ENCODE results near the gene AQR. TPM values are rescaled to one million over a fixed set of nuclear protein-coding genes. Genes with fewer than 3 reads are reported as not detected.

Gene AQR
- total RNA-seq, 4 donors from 2014 or later = 6.3 to 13.1 (median 10.3) TPM

DNA sequence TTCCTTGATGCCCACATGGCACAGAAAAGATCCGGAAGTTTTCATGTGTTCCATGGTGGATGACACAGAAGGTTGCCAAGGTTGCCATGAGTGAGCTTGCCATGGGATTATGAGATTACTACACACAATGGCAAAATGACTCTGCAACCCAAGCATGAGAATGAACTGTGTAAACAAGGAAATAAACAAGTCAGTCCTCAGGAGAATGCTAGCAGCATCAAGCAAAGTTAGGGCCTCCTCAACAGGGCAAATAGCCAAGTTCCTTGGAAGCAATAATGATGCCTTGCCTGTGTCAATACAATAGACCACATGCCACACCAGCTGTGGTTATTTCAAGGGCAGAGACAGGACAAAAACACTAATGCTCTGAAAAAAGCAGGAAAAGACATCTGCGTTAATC, 41.8 kb downstream of the AQR start:
- H3K9me3 ChIP-seq = no peaks in the 10 kb centered on the region
- H3K4me3 ChIP-seq = no peak overlapping the region
- H3K27me3 ChIP-seq = no peaks in the 10 kb centered on the region
- DNase-seq = no peak
- intact Hi-C loops (cut with DNase I; ENCODE audit: low total_unique reads) = no loop called here
- TF ChIP-seq, protein P1, sequence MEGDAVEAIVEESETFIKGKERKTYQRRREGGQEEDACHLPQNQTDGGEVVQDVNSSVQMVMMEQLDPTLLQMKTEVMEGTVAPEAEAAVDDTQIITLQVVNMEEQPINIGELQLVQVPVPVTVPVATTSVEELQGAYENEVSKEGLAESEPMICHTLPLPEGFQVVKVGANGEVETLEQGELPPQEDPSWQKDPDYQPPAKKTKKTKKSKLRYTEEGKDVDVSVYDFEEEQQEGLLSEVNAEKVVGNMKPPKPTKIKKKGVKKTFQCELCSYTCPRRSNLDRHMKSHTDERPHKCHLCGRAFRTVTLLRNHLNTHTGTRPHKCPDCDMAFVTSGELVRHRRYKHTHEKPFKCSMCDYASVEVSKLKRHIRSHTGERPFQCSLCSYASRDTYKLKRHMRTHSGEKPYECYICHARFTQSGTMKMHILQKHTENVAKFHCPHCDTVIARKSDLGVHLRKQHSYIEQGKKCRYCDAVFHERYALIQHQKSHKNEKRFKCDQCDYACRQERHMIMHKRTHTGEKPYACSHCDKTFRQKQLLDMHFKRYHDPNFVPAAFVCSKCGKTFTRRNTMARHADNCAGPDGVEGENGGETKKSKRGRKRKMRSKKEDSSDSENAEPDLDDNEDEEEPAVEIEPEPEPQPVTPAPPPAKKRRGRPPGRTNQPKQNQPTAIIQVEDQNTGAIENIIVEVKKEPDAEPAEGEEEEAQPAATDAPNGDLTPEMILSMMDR (IDR thresholded peaks at IDR 0.05 in 4 of 5, conservative IDR thresholded peaks at IDR 0.05 in 1 of 5) = no peak
- TF ChIP-seq POLR2A (IDR thresholded peaks at IDR 0.05) = no peak
- H3K36me3 ChIP-seq = peaks cover 3 to 64% of the 10 kb centered on the region in 2 donors
- no peak for ATAC-seq
- H3K27ac ChIP-seq = no peak overlapping the region
- in situ Hi-C loops (cut with MboI; ENCODE audit: low sequenced_read_pairs in 4 of 4) = loop anchor here in 3 of 4 donors (10.0 kb wide), 3 partner anchors 223 to 313 kb away; no protein-coding TSS in a partner anchor
- H3K4me1 ChIP-seq = no peaks in the 10 kb centered on the region

DNA sequence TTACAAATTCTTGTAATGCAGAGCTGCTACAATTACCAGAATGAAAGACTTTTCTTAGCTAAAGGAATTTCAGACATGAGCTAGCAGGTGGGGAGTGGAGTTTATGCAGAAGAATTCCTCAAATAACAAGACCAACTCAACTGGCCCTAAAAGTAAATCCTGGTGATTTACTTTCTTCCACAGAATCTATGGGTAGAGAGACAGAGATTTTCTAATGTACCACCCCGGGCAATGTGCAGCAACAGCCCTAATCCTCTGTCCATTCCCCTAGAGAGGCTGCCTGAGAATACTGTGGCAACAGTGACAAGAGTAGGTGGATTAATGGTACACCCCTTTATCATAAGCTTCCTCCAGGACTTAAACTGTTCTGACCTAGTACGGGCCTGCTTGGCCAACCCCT, 55.2 kb downstream of the AQR start:
- in situ Hi-C loops (cut with MboI; ENCODE audit: low sequenced_read_pairs in 4 of 4) = loop anchor here in 3 of 4 donors (10.0 to 25.0 kb wide), 2 partner anchors 210 to 302 kb away; no protein-coding TSS in a partner anchor
- intact Hi-C loops (cut with DNase I; ENCODE audit: low total_unique reads) = no loop called here
- ATAC-seq (no peak), DNase-seq (no peak)
- Histone ChIP-seq H3K9me3 (no peaks in the 10 kb centered on the region), H3K27me3 (no peaks in the 10 kb centered on the region), H3K36me3 (peaks cover 0 to 92% of the 10 kb centered on the region in 2 donors), H3K4me3 (no peak overlapping the region), H3K4me1 (no peaks in the 10 kb centered on the region), H3K27ac (no peak overlapping the region)
- TF ChIP-seq, protein P1 (IDR thresholded peaks at IDR 0.05 in 4 of 5, conservative IDR thresholded peaks at IDR 0.05 in 1 of 5) = no peak
- TF ChIP-seq POLR2A (IDR thresholded peaks at IDR 0.05) = no peak

DNA sequence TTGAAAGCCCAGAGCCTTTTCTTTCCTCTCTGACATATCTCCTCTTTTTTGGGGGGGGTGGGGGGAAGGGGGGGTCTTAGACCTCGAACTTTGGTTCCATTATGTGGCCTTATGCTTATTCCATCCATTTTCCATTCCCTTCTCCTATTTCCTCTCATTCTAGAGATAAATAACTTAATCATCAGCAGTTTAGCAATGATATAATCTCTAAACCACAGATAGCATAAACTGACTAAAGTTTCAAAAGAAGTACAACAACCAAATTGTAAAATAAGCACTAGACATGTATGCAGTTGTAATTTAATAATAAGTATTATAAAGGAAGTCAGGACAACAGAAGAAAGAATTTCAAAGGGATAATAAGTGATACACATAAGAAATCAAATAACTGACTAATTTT, 64.5 kb downstream of the AQR start:
- DNase-seq (no peak), ATAC-seq (no peak)
- TF ChIP-seq, protein P1 (IDR thresholded peaks at IDR 0.05 in 4 of 5, conservative IDR thresholded peaks at IDR 0.05 in 1 of 5) = no peak
- TF ChIP-seq POLR2A (IDR thresholded peaks at IDR 0.05) = no peak
- peaks cover 8 to 13% of the 10 kb centered on the region in 2 donors for H3K4me1 ChIP-seq
- no peak overlapping the region for H3K4me3 ChIP-seq
- no peaks in the 10 kb centered on the region for H3K27me3 ChIP-seq
- peaks cover 0 to 40% of the 10 kb centered on the region in 2 donors for H3K36me3 ChIP-seq
- in situ Hi-C loops (cut with MboI; ENCODE audit: low sequenced_read_pairs in 4 of 4) (loop anchor here in 1 of 4 donors (25.0 kb wide), 1 partner anchor 293 kb away; no protein-coding TSS in a partner anchor), intact Hi-C loops (cut with DNase I; ENCODE audit: low total_unique reads) (no loop called here)
- H3K9me3 ChIP-seq = no peaks in the 10 kb centered on the region
- H3K27ac ChIP-seq = no peak overlapping the region

DNA sequence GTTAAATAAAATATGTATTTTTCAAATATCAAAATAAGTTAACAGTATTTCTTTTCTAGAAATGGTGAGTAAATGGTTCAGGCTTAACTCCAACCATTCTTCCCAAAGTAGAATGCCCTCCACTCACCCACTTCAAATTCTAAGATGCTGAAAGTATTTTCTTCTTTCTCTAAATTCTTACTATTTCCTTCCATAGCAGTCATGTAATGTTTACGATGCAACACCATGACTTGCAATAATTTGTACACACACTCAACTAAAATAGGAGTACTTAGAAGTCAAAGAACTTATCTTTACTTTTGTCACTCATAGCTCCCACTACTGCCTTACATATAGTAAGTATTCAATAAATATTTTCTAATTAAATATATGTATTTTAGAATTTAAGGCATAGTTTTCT, 65.0 kb downstream of the AQR start:
- H3K27me3 ChIP-seq = no peaks in the 10 kb centered on the region
- peaks cover 0 to 36% of the 10 kb centered on the region in 2 donors for H3K36me3 ChIP-seq
- peaks cover 8 to 13% of the 10 kb centered on the region in 2 donors for H3K4me1 ChIP-seq
- H3K27ac ChIP-seq = no peak overlapping the region
- intact Hi-C loops (cut with DNase I; ENCODE audit: low total_unique reads) (loop anchor here (5.0 kb wide), 1 partner anchor 107 kb away; the partner anchor contains the start of gene ACTC1), in situ Hi-C loops (cut with MboI; ENCODE audit: low sequenced_read_pairs in 4 of 4) (loop anchor here in 1 of 4 donors (25.0 kb wide), 1 partner anchor 292 kb away; no protein-coding TSS in a partner anchor)
- H3K9me3 ChIP-seq = no peaks in the 10 kb centered on the region
- H3K4me3 ChIP-seq = no peak overlapping the region
- no peak for DNase-seq
- TF ChIP-seq, protein P1 (IDR thresholded peaks at IDR 0.05 in 4 of 5, conservative IDR thresholded peaks at IDR 0.05 in 1 of 5) = no peak
- no peak for TF ChIP-seq POLR2A (IDR thresholded peaks at IDR 0.05)
- ATAC-seq = no peak
